Sigmoid colon (tissue), 7 donors: ENCODE results near the gene GGCT. TPM values are rescaled to one million over a fixed set of nuclear protein-coding genes. Genes with fewer than 3 reads are reported as not detected.

Experiments
- DNase-seq: peaks from one replicate; pipeline ENCODE4 v3.0.0-alpha.2; 2019
- H3K27ac ChIP-seq, 4 donors: fragments of 200-600 bp; sonication (generic); one replicate each; pipeline ENCODE4 v1.5.1; 2016 to 2019; ENCODE audit warnings: mild to moderate bottlenecking in 1 of 4
- H3K27me3 ChIP-seq, 3 donors: fragments of 200-600 bp; sonication (generic); one replicate each; pipeline ENCODE4 v1.5.1; 2019; ENCODE audit warnings: mild to moderate bottlenecking in 1 of 3
- H3K36me3 ChIP-seq, 4 donors: fragments of 200-600 bp; sonication (generic); one replicate each; pipeline ENCODE4 v1.5.1; 2016 to 2019
- H3K4me1 ChIP-seq, 4 donors: fragments of 200-600 bp; sonication (generic); one replicate each; pipeline ENCODE4 v1.5.1; 2017 to 2019
- H3K4me3 ChIP-seq, 4 donors: fragments of 200-600 bp; sonication (generic); one replicate each; pipeline ENCODE4 v1.5.1; 2017 to 2019; ENCODE audit warnings: mild to moderate bottlenecking in 2 of 4, moderate library complexity in 1 of 4
- H3K9me3 ChIP-seq, 4 donors: fragments of 200-600 bp in 3 of 4; sonication (generic) in 3 of 4; one replicate each; pipeline versions ENCODE4 v1.5.1 to v1.6.1; 2013 to 2019
- CTCF ChIP-seq, 4 experiments: fragments of 450-650 bp in 3 of 4; fragments of 200-600 bp in 1 of 4; IDR thresholded peaks; one replicate each; pipeline ENCODE4 v1.5.1; 2016 to 2019; ENCODE audit warnings: antibody characterized with exemption in 4 of 4, mild to moderate bottlenecking in 3 of 4, moderate library complexity in 2 of 4
- EP300 ChIP-seq, 4 donors: sonication (generic); formaldehyde crosslinking; IDR thresholded peaks; one replicate each; pipeline ENCODE4 v1.6.1; 2017; ENCODE audit warnings: antibody characterized with exemption in 4 of 4
- POLR2A ChIP-seq, 2 donors: fragments of 450-650 bp; IDR thresholded peaks; one replicate each; pipeline ENCODE4 v1.6.1; 2016; ENCODE audit warnings: antibody characterized with exemption in 2 of 2, mild to moderate bottlenecking in 2 of 2, moderate library complexity in 2 of 2
- POLR2AphosphoS5 ChIP-seq, 4 donors: sonication (generic); formaldehyde crosslinking; IDR thresholded peaks; one replicate each; pipeline ENCODE4 v1.6.1; 2017; ENCODE audit warnings: antibody characterized with exemption in 4 of 4
- WGBS, 2 donors: extraction: QIAGEN DNeasy Blood & Tissue Kit; methylation state at CpG; one replicate each; pipeline ENCODE4 v1.1.7; 2013; 5-methylcytosine and 5-hydroxymethylcytosine counted together
- intact Hi-C: fragments of 100-400 bp; cut with DNase I; formaldehyde crosslinking; loops from one replicate; pipeline ENCODE4 v1.15.1; 2023
- polyA plus RNA-seq, 3 donors: library from polyadenylated mRNA; stranded (reverse); fragments of 200-250 nt; gene quantifications; one replicate each; pipeline ENCODE4 v1.2.3, GENCODE V29; 2013
- total RNA-seq, 4 donors: library from RNA; depleted of rRNA; stranded (reverse); fragments of >200 nt; gene quantifications; one replicate each; pipeline ENCODE4 v1.1.0, GENCODE V29; 2016
- donor health status: healthy with polysubstance abuse.
- donor health status: Bipolar disorder and iron deficiency.
- donor health status: healthy.

Gene GGCT
- total and polyA plus RNA-seq, 7 donors: 18.8 to 97.3 (median 40.9) TPM

GRCh38 chr7:30465046-30465810 lies 39.4 kb downstream of the GGCT start:
- peaks cover 0 to 60% (median 49%) of the 10 kb centered on the region in 4 donors for H3K4me1 ChIP-seq
- intact Hi-C loops: loop anchor here (5.0 kb wide), 1 partner anchor 37 kb away; the partner anchor contains the start of gene GGCT

GRCh38 chr7:30464231-30464671 lies 40.4 kb downstream of the GGCT start:
- 60 to 63% methylated on average over 5 of the region's 5 CpGs for WGBS, 2 donors

More at GRCh38 chr7:30465046-30465810, 39.4 kb downstream of the GGCT start:
- 74 to 76% methylated on average over 5 of the region's 5 CpGs for WGBS, 2 donors
- H3K27me3 ChIP-seq: no peaks in the 10 kb centered on the region
- no peaks in the 10 kb centered on the region for H3K36me3 ChIP-seq
- no peaks in the 10 kb centered on the region for H3K9me3 ChIP-seq
- H3K4me3 ChIP-seq: no peak overlapping the region
- no peak for TF ChIP-seq CTCF (IDR thresholded peaks at IDR 0.05)
- peak in 1 of 4 donors; percentile 46 for TF ChIP-seq EP300 (IDR thresholded peaks at IDR 0.05)
- TF ChIP-seq POLR2AphosphoS5 (IDR thresholded peaks at IDR 0.05): peak in 2 of 4 donors; percentile 26 to 63
- peak; percentile 56 for DNase-seq
- H3K27ac ChIP-seq: peak overlapping the region; percentile 9 to 58 (median 47)

GRCh38 chr7:30463405-30464145 lies 41.1 kb downstream of the GGCT start:
- peak; percentile 18 for DNase-seq
- Histone ChIP-seq H3K27me3 (no peaks in the 10 kb centered on the region), H3K36me3 (no peaks in the 10 kb centered on the region), H3K4me1 (peaks cover 0 to 60% (median 49%) of the 10 kb centered on the region in 4 donors), H3K4me3 (no peak overlapping the region), H3K9me3 (no peaks in the 10 kb centered on the region), H3K27ac (peak overlapping the region in 1 of 4 donors; percentile 16)
- intact Hi-C loops: no loop called here
- 74 to 84% methylated on average over 6 of the region's 6 CpGs for WGBS, 2 donors
- no peak for TF ChIP-seq POLR2A (IDR thresholded peaks at IDR 0.05)
- no peak for TF ChIP-seq CTCF (IDR thresholded peaks at IDR 0.05)
- TF ChIP-seq EP300 (IDR thresholded peaks at IDR 0.05): no peak
- TF ChIP-seq POLR2AphosphoS5 (IDR thresholded peaks at IDR 0.05): no peak

More at GRCh38 chr7:30464231-30464671, 40.4 kb downstream of the GGCT start:
- Histone ChIP-seq H3K36me3 (no peaks in the 10 kb centered on the region), H3K27me3 (no peaks in the 10 kb centered on the region), H3K9me3 (no peaks in the 10 kb centered on the region), H3K4me1 (peaks cover 0 to 60% (median 49%) of the 10 kb centered on the region in 4 donors), H3K4me3 (no peak overlapping the region), H3K27ac (peak overlapping the region in 1 of 4 donors; percentile 16)
- DNase-seq: peak; percentile 46
- intact Hi-C loops: no loop called here
- no peak for TF ChIP-seq CTCF (IDR thresholded peaks at IDR 0.05)
- no peak for TF ChIP-seq POLR2A (IDR thresholded peaks at IDR 0.05)
- no peak for TF ChIP-seq EP300 (IDR thresholded peaks at IDR 0.05)
- TF ChIP-seq POLR2AphosphoS5 (IDR thresholded peaks at IDR 0.05): no peak

GRCh38 chr7:30462179-30462578 lies 42.5 kb downstream of the GGCT start:
- DNase-seq: no peak
- H3K27me3 ChIP-seq: no peaks in the 10 kb centered on the region
- H3K4me1 ChIP-seq: peaks cover 0 to 52% (median 50%) of the 10 kb centered on the region in 4 donors
- no peak overlapping the region for H3K27ac ChIP-seq
- 78 to 85% methylated on average over 1 of the region's 1 CpG for WGBS, 2 donors
- no peaks in the 10 kb centered on the region for H3K36me3 ChIP-seq
- H3K9me3 ChIP-seq: no peaks in the 10 kb centered on the region
- intact Hi-C loops: no loop called here
- H3K4me3 ChIP-seq: no peak overlapping the region
- TF ChIP-seq POLR2A (IDR thresholded peaks at IDR 0.05) (no peak), CTCF (IDR thresholded peaks at IDR 0.05) (no peak), EP300 (IDR thresholded peaks at IDR 0.05) (no peak), POLR2AphosphoS5 (IDR thresholded peaks at IDR 0.05) (no peak)
